KMS-11 (cell line): ENCODE measurements around the gene KCNQ2.

Source experiments
- H2AFZ ChIP-seq: fragments of 200-600 bp; sonication (generic); 2 replicates; pipeline ENCODE4 v1.6.1; 2016; ENCODE audit warnings: antibody characterized with exemption, mixed run types, low read depth
- H3K27ac ChIP-seq: fragments of 200-600 bp; sonication (generic); 2 replicates; pipeline ENCODE4 v1.6.1; 2016; ENCODE audit warnings: mild to moderate bottlenecking, mixed run types
- H3K27me3 ChIP-seq: fragments of 200-600 bp; sonication (generic); 2 replicates; pipeline ENCODE4 v1.6.1; 2017; ENCODE audit warnings: mild to moderate bottlenecking, low read depth, mixed run types, moderate library complexity; ENCODE audit not compliant: insufficient read depth
- H3K36me3 ChIP-seq: fragments of 200-600 bp; sonication (generic); 2 replicates; pipeline ENCODE4 v1.6.1; 2017; ENCODE audit warnings: mild to moderate bottlenecking, mixed run types; ENCODE audit not compliant: insufficient read depth
- H3K4me1 ChIP-seq: fragments of 200-600 bp; sonication (generic); 2 replicates; pipeline ENCODE4 v1.6.1; 2016; ENCODE audit warnings: mild to moderate bottlenecking, low read depth, mixed run types; ENCODE audit not compliant: poor library complexity, severe bottlenecking
- H3K4me2 ChIP-seq: fragments of 200-600 bp; sonication (generic); 2 replicates; pipeline ENCODE4 v1.7.0; 2016; ENCODE audit warnings: mild to moderate bottlenecking, mixed run types
- H3K4me3 ChIP-seq: fragments of 200-600 bp; sonication (generic); IDR thresholded peaks from 2 replicates; pipeline ENCODE4 v1.6.1; 2017; ENCODE audit warnings: low read depth, low read length, mixed read lengths; ENCODE audit not compliant: insufficient read depth
- H3K79me2 ChIP-seq: fragments of 200-600 bp; sonication (generic); 2 replicates; pipeline ENCODE4 v1.6.1; 2016; ENCODE audit warnings: low read depth, mixed run types; ENCODE audit not compliant: insufficient read depth
- H3K9ac ChIP-seq: fragments of 200-600 bp; sonication (generic); 2 replicates; pipeline ENCODE4 v1.6.1; 2016; ENCODE audit warnings: mild to moderate bottlenecking, mixed run types
- H4K20me1 ChIP-seq: fragments of 200-600 bp; sonication (generic); 2 replicates; pipeline ENCODE4 v1.6.1; 2016; ENCODE audit warnings: mild to moderate bottlenecking, mixed run types; ENCODE audit not compliant: insufficient read depth
- CTCF ChIP-seq: fragments of 200-600 bp; sonication (generic); conservative IDR thresholded peaks from 2 replicates; pipeline ENCODE4 v1.6.1; 2017; ENCODE audit warnings: low read depth, mild to moderate bottlenecking, antibody characterized with exemption, low read length, moderate library complexity, mixed read lengths

The KCNQ2 gene

GRCh38 chr20:63499338-63499969 is 27.0 kb upstream of the KCNQ2 start:
- H3K4me3 ChIP-seq: no peak overlapping the region
- H3K27ac ChIP-seq: no peak overlapping the region
- H3K9ac ChIP-seq: no peak overlapping the region
- no peak overlapping the region for H2AFZ ChIP-seq
- peaks cover 3% of the 10 kb centered on the region for H3K4me1 ChIP-seq
- no peaks in the 10 kb centered on the region for H3K79me2 ChIP-seq
- peaks cover 80% of the 10 kb centered on the region for H3K27me3 ChIP-seq
- H3K4me2 ChIP-seq: no peak overlapping the region
- no peaks in the 10 kb centered on the region for H4K20me1 ChIP-seq
- TF ChIP-seq CTCF: no peak
- H3K36me3 ChIP-seq: no peaks in the 10 kb centered on the region

- Histone ChIP-seq H3K4me1 (peaks cover 3% of the 10 kb centered on the region), H3K9ac (no peak within 1 kb of the TSS), H3K36me3 (no peaks in the 10 kb centered on the region), H3K4me3 (no peak within 1 kb of the TSS), H3K27ac (no peak within 1 kb of the TSS), H3K79me2 (no peaks in the 10 kb centered on the region), H3K4me2 (no peak within 1 kb of the TSS), H4K20me1 (no peaks in the 10 kb centered on the region), H2AFZ (no peak within 1 kb of the TSS), H3K27me3 (peaks cover 80% of the 10 kb centered on the region)
- no peak for TF ChIP-seq CTCF
Observed at GRCh38 chr20:63498960-63499337, 26.5 kb upstream of the KCNQ2 start, which contains the start of gene EEF1A2. EEF1A2 (minus strand) TSS chr20:63499083; CDS start chr20:63497763, 1,320 bp downstream.

GRCh38 chr20:63497946-63498935 is 25.8 kb upstream of the KCNQ2 start:
- Histone ChIP-seq H3K27ac (no peak overlapping the region), H3K27me3 (peaks cover 80% of the 10 kb centered on the region), H3K4me3 (no peak overlapping the region), H3K4me2 (no peak overlapping the region), H2AFZ (no peak overlapping the region), H3K9ac (no peak overlapping the region), H3K4me1 (peaks cover 3% of the 10 kb centered on the region), H4K20me1 (no peaks in the 10 kb centered on the region), H3K79me2 (no peaks in the 10 kb centered on the region), H3K36me3 (no peaks in the 10 kb centered on the region)
- no peak for TF ChIP-seq CTCF

GRCh38 chr20:63497138-63497945 is 24.9 kb upstream of the KCNQ2 start:
- Histone ChIP-seq H2AFZ (no peak overlapping the region), H3K4me1 (peaks cover 3% of the 10 kb centered on the region), H3K4me2 (no peak overlapping the region), H3K36me3 (no peaks in the 10 kb centered on the region), H4K20me1 (no peaks in the 10 kb centered on the region), H3K9ac (no peak overlapping the region), H3K27ac (no peak overlapping the region), H3K4me3 (no peak overlapping the region), H3K79me2 (no peaks in the 10 kb centered on the region), H3K27me3 (peaks cover 73% of the 10 kb centered on the region)
- no peak for TF ChIP-seq CTCF
